ENCODE results near the gene DNMT3A.

DNMT3A gene

GRCh38 chr2:25376750-25377621 lies 35.3 kb upstream of the DNMT3A start:
- peaks cover 35% of the 10 kb centered on the region for H3K4me1 Mint-ChIP-seq (ENCODE audit: low read depth)
- no peaks in the 10 kb centered on the region for H3K27me3 Mint-ChIP-seq (ENCODE audit: low read depth)
- H3K36me3 Mint-ChIP-seq (ENCODE audit: low read depth), result peaks cover 18% of the 10 kb centered on the region
- peak overlapping the region; percentile 77 for H3K4me3 Mint-ChIP-seq
- H3K27ac Mint-ChIP-seq, result peak overlapping the region; percentile 98
- peak; percentile 95 for DNase-seq (ENCODE audit: low spot score)
- no peaks in the 10 kb centered on the region for H3K9me3 Mint-ChIP-seq

- H3K27me3 Mint-ChIP-seq (ENCODE audit: low read depth), result no peaks in the 10 kb centered on the region
- H3K4me1 Mint-ChIP-seq (ENCODE audit: low read depth), result peaks cover 32% of the 10 kb centered on the region
- H3K9me3 Mint-ChIP-seq, result no peaks in the 10 kb centered on the region
- DNase-seq (ENCODE audit: low spot score), result no peak
- peak overlapping the region; percentile 76 for H3K4me3 Mint-ChIP-seq
- H3K36me3 Mint-ChIP-seq (ENCODE audit: low read depth), result peaks cover 18% of the 10 kb centered on the region
- H3K27ac Mint-ChIP-seq, result peak overlapping the region; percentile 67
Measured at GRCh38 chr2:25375989-25376545, 34.3 kb upstream of the DNMT3A start.

GRCh38 chr2:25375371-25375988 lies 33.8 kb upstream of the DNMT3A start:
- Mint-ChIP-seq H3K27me3 (ENCODE audit: low read depth) (no peaks in the 10 kb centered on the region), H3K27ac (no peak overlapping the region), H3K9me3 (no peaks in the 10 kb centered on the region), H3K4me1 (ENCODE audit: low read depth) (peaks cover 32% of the 10 kb centered on the region), H3K36me3 (ENCODE audit: low read depth) (peaks cover 18% of the 10 kb centered on the region), H3K4me3 (no peak overlapping the region)
- no peak for DNase-seq (ENCODE audit: low spot score)

GRCh38 chr2:25374827-25375226 lies 33.1 kb upstream of the DNMT3A start:
- DNase-seq (ENCODE audit: low spot score), result no peak
- Mint-ChIP-seq H3K4me1 (ENCODE audit: low read depth) (peaks cover 30% of the 10 kb centered on the region), H3K27ac (no peak overlapping the region), H3K36me3 (ENCODE audit: low read depth) (peaks cover 17% of the 10 kb centered on the region), H3K9me3 (no peaks in the 10 kb centered on the region), H3K4me3 (no peak overlapping the region), H3K27me3 (ENCODE audit: low read depth) (no peaks in the 10 kb centered on the region)

- no peak overlapping the region for H3K27ac Mint-ChIP-seq
Measured at GRCh38 chr2:25374411-25374810, 32.7 kb upstream of the DNMT3A start.

GRCh38 chr2:25373269-25373981 lies 31.7 kb upstream of the DNMT3A start:
- Mint-ChIP-seq H3K9me3 (no peaks in the 10 kb centered on the region), H3K4me1 (ENCODE audit: low read depth) (peaks cover 19% of the 10 kb centered on the region), H3K27ac (no peak overlapping the region), H3K36me3 (ENCODE audit: low read depth) (peaks cover 10% of the 10 kb centered on the region), H3K4me3 (no peak overlapping the region), H3K27me3 (ENCODE audit: low read depth) (no peaks in the 10 kb centered on the region)
- DNase-seq (ENCODE audit: low spot score), result no peak

More at GRCh38 chr2:25374411-25374810, 32.7 kb upstream of the DNMT3A start:
- Mint-ChIP-seq H3K4me1 (ENCODE audit: low read depth) (peaks cover 27% of the 10 kb centered on the region), H3K36me3 (ENCODE audit: low read depth) (peaks cover 14% of the 10 kb centered on the region), H3K4me3 (no peak overlapping the region), H3K9me3 (no peaks in the 10 kb centered on the region), H3K27me3 (ENCODE audit: low read depth) (no peaks in the 10 kb centered on the region)
- DNase-seq (ENCODE audit: low spot score), result no peak

- Mint-ChIP-seq H3K4me1 (ENCODE audit: low read depth) (peaks cover 17% of the 10 kb centered on the region), H3K27me3 (ENCODE audit: low read depth) (no peaks in the 10 kb centered on the region), H3K9me3 (no peaks in the 10 kb centered on the region), H3K4me3 (no peak overlapping the region), H3K36me3 (ENCODE audit: low read depth) (peaks cover 9% of the 10 kb centered on the region), H3K27ac (no peak overlapping the region)
- no peak for DNase-seq (ENCODE audit: low spot score)
Measured at GRCh38 chr2:25372405-25373268, 30.9 kb upstream of the DNMT3A start.

GRCh38 chr2:25371253-25372241 lies 29.8 kb upstream of the DNMT3A start:
- no peak overlapping the region for H3K4me3 Mint-ChIP-seq
- H3K27ac Mint-ChIP-seq, result no peak overlapping the region
- H3K4me1 Mint-ChIP-seq (ENCODE audit: low read depth), result peaks cover 9% of the 10 kb centered on the region
- peaks cover 2% of the 10 kb centered on the region for H3K36me3 Mint-ChIP-seq (ENCODE audit: low read depth)
- H3K9me3 Mint-ChIP-seq, result no peaks in the 10 kb centered on the region
- H3K27me3 Mint-ChIP-seq (ENCODE audit: low read depth), result no peaks in the 10 kb centered on the region
- no peak for DNase-seq (ENCODE audit: low spot score)

- no peaks in the 10 kb centered on the region for H3K36me3 Mint-ChIP-seq (ENCODE audit: low read depth)
- DNase-seq (ENCODE audit: low spot score), result no peak
- peaks cover 2% of the 10 kb centered on the region for H3K4me1 Mint-ChIP-seq (ENCODE audit: low read depth)
- H3K9me3 Mint-ChIP-seq, result no peaks in the 10 kb centered on the region
- H3K27ac Mint-ChIP-seq, result no peak overlapping the region
- H3K4me3 Mint-ChIP-seq, result no peak overlapping the region
- no peaks in the 10 kb centered on the region for H3K27me3 Mint-ChIP-seq (ENCODE audit: low read depth)
Measured at GRCh38 chr2:25369876-25370275, 28.2 kb upstream of the DNMT3A start.

- Mint-ChIP-seq H3K4me3 (no peak overlapping the region), H3K9me3 (no peaks in the 10 kb centered on the region), H3K36me3 (ENCODE audit: low read depth) (no peaks in the 10 kb centered on the region), H3K27ac (no peak overlapping the region), H3K27me3 (ENCODE audit: low read depth) (no peaks in the 10 kb centered on the region), H3K4me1 (ENCODE audit: low read depth) (peaks cover 2% of the 10 kb centered on the region)
- DNase-seq (ENCODE audit: low spot score), result no peak
Measured at GRCh38 chr2:25369439-25369838, 27.7 kb upstream of the DNMT3A start.

GRCh38 chr2:25368660-25369059 lies 26.9 kb upstream of the DNMT3A start:
- no peaks in the 10 kb centered on the region for H3K36me3 Mint-ChIP-seq (ENCODE audit: low read depth)
- no peaks in the 10 kb centered on the region for H3K9me3 Mint-ChIP-seq
- H3K27me3 Mint-ChIP-seq (ENCODE audit: low read depth), result no peaks in the 10 kb centered on the region
- DNase-seq (ENCODE audit: low spot score), result no peak
- peaks cover 2% of the 10 kb centered on the region for H3K4me1 Mint-ChIP-seq (ENCODE audit: low read depth)
- no peak overlapping the region for H3K4me3 Mint-ChIP-seq
- H3K27ac Mint-ChIP-seq, result no peak overlapping the region

GRCh38 chr2:25367296-25367695 lies 25.6 kb upstream of the DNMT3A start:
- H3K27me3 Mint-ChIP-seq (ENCODE audit: low read depth), result no peaks in the 10 kb centered on the region
- H3K9me3 Mint-ChIP-seq, result no peaks in the 10 kb centered on the region
- no peaks in the 10 kb centered on the region for H3K36me3 Mint-ChIP-seq (ENCODE audit: low read depth)
- DNase-seq (ENCODE audit: low spot score), result no peak
- H3K4me1 Mint-ChIP-seq (ENCODE audit: low read depth), result peaks cover 10% of the 10 kb centered on the region
- H3K27ac Mint-ChIP-seq, result no peak overlapping the region
- H3K4me3 Mint-ChIP-seq, result no peak overlapping the region
